Umbilical cord (tissue), 2 donors: ENCODE results near the gene GNAI2. TPM values are rescaled to one million over a fixed set of nuclear protein-coding genes. Genes with fewer than 3 reads are reported as not detected.
"Not testable (repeated sequence)": the region's sequence is repeated elsewhere in the genome, so short reads cannot be mapped to it uniquely, and the experiment has no call there.

Experiments used
- DNase-seq: peaks from one replicate; pipeline ENCODE4 v3.0.0-alpha.2; 2015; ENCODE audit warnings: low spot score
- total RNA-seq: library from RNA; depleted of rRNA; stranded (reverse); fragments of >200 nt; gene quantifications from one replicate; pipeline ENCODE4 v1.2.3, GENCODE V29; 2014; ENCODE audit warnings: low replicate concordance; ENCODE audit not compliant: insufficient read depth

Gene GNAI2
- total RNA-seq, 1 donor from 2014 or later: 93.9 TPM

GRCh38 chr3:50226888-50227389 lies 9.1 kb upstream of the GNAI2 start:
- peak; percentile 57 for DNase-seq

- DNase-seq: peak; percentile 97
Measured at GRCh38 chr3:50227390-50228183, 8.4 kb upstream of the GNAI2 start.

GRCh38 chr3:50228184-50228763 lies 7.7 kb upstream of the GNAI2 start:
- DNase-seq: not testable (repeated sequence)

GRCh38 chr3:50229490-50229889 lies 6.5 kb upstream of the GNAI2 start:
- no peak for DNase-seq

DNA sequence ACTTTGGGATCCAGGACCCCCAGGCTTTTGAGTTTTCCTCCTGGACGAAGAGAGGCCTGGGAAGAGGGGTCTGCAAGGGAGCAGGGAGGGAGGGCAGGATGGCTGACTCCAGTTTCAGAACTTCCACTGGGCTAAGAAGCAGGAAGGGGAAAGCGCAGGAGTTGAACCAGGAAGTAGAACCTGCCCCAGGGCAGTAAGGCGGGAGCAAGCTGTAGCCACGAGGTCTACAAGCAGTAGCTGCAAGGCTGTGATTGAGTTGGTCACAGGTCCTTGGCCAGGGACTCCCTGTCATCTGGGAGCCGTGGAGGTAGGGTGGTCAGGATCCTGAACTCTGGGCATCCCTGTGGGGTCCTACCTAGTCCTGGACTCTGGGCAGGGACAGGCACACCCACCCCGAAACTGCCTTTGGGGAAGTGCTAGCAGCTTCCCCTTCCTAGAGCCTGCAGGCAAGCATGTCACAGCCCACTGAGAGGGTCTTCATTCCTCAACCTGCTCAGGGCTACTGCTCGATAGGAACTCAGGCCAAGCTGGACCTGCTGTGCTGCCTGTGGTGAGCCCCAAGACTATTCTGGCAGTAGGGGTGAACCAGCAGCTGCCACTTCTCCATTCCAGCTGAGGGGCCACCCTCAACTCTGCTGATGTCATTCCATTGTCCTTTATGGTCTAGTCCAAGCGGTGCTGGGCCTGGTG lies 5.8 kb upstream of the GNAI2 start:
- no peak for DNase-seq

DNA sequence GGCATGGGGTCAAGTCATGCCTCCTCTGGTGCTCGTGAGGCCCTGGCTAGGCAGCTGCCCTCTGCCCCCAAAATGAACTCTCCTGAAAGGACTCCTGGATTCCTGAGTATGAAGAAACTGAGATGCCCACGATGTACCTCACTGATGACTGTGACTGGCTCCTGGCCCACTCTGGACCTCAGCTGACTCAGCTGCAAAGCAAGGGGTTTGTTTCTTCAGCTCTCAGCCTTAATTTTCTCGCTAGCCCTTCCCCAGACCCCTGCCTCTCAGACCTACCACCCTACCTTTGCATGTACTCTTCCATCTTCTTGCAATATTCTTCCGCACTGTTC lies 5.2 kb upstream of the GNAI2 start:
- DNase-seq: no peak

- no peak for DNase-seq
Measured at GRCh38 chr3:50231581-50231980, 4.4 kb upstream of the GNAI2 start.

DNA sequence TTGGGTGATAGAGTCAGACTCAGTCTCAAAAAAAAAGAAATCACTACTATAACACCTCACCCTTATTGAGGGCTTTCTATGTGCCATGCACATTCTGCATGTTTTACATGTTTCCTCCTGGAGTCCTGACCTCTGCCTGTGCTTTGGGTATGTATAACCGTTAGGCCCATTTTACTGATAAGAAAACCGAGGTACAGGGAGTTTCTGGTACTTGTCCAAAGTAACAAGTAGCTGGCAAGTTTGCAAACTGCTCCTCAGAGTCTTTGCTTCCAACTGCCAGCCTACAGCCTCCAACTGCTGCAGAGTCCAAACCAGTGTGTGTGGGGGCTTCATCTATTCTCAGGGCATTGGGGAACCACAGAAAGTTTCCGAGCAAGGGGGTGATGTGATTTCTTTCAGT lies 3.7 kb upstream of the GNAI2 start:
- no peak for DNase-seq

DNA sequence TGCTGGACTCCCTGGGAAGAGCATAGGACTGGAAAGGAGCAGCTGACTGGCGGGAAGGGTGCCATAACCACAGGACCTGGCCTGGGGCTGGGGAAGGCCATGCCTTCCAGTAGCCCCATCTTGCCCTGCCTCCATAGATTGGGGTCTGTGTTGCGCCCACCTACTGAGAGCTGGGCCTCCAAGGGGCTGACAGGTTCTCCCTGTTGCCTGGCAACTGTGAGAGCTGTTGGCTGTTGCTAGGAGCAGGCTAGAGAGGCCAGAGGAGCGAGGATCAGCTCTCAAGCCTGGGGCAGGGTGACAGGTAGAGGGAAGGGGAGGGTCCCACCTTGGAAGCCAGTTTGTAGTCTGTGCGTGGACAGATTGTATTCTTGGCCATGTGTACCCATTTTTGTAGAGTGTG lies 2.8 kb upstream of the GNAI2 start:
- DNase-seq: no peak

DNA sequence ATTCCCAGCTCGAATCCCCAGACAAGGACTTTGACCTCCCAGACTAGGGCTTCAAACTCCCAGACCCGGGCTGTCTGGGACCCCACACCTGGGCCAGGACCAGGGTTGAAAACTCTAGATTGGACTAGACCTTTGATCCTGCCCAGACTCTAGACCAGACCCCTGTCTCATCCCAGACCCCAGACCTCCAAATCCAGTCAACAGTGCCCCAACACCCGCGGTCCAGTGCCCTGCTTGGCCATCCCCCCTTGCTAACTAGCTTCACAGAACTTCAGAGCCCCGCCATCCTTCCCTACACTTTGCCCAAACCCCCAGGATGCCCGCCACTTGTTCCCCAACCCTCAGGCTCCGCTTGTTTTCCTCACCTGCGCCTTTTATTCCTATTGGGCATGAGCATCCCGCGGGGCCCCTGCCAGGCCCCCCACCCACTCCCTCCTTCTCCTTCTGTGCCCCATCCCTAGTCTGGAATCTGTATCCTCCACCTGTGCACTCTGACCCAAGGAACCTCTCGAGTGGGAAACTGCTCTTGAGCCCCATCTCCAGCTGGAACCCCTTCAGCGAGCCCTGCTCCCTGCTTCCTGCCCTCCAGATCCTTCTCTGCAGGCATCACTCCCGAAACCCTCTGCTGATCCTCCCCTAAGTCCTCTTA lies 604 bp downstream of the GNAI2 start:
- DNase-seq: peak; percentile 20

DNA sequence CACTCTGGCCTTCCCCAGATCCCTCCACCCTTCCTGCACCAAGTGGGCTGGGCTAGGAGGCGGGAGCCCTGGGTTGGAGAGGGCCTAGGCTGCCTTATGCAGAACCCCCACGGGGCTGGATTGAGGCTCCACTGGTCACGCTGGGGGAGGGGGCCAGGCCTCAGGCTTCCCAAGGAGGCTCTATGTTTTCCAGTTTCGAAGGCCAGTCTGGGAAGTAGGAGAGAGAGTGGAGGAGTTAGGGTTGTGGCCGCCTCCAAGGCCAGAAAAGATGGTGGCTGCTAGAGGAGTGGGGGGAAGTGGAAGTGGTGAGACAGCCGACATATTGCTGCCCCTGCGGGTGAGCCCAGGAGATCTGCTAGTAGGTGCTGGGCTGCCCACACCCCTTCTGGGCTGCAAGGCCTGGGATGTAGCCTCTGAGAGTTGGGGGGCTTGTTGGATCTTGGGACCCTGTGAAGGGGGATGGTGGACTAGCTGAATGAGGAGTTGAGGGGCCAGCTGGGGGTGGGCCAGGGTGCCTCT lies 1.2 kb downstream of the GNAI2 start:
- peak; percentile 87 for DNase-seq

DNA sequence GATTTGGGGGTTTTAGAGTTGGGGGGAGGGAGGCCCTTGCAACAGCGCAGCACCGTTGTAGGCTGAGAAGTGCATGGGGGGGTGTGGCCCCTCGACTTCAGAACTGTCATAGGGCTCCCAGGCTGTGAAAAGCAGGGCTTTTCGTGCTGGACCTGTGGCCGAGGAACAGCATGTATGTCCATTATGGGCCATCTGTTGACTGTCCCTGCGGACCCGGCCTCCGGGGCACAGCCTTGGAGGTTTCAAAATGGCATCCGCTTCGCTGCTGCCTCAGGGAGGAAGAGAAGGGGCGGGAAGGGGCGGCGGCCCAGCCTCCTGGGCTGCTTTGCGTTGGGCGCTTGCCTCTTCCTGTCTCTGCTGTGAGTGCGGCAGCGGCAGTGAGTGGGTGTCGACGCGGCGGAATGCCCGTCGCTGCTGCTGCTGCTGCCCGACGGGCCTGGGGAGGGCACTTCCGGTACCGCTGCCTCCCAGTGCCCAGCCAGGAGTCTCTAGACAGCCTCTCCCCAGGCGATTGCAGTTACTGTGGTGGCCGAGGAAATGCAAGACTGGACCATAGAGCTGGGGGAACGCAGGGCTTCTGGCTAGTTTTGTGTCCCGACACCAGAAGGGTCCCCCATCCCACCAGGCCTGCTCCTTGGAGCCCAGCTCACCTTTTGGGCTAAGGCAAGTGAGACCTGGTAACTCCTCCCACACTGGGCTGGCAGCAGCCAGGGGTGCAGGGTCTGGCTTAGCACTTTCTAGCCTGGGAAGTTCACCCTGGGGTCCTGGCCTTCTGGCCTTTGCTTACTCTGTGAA lies 1.9 kb downstream of the GNAI2 start:
- peak; percentile 92 for DNase-seq

GRCh38 chr3:50238549-50239026 lies 2.6 kb downstream of the GNAI2 start:
- DNase-seq: no peak

DNA sequence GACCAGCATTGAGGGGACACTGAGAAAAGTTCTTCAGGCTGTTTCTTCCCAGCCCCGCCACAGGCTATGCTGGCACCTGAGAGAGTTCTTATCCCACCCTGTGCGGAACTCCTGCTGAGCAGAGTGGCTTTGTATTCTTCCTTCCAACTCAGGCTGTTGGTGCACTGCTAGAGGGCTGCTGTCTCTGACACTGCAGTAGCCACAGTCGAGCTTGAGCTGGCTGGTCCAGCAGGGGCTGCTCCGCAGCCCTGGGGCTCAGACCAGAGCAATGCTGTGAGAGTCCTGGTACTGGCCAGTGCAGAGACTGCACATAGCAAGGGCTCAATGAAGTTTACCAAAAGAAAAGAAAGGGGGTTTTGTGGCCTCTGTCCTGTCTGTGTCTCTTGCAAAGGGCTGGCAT lies 3.6 kb downstream of the GNAI2 start:
- no peak for DNase-seq

DNA sequence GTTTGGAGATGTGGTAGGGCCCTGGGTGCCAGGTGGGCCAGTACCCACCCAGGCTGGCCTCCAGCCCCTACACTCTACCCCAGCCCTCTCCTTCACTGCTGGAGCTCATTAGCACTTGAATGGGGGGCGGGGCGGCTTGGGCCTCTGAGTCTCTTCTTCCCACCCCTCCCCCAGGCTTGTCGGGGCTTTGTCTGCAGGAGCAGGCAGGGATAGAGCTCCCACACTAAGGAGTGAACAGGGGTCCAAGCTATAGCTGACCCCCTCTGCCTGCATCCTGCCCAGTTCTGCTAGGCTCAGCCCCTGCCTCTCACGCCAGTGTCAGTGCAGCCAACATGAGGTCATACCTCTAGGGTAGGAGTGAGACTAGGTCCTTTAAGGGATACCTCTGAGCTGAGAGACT lies 5.2 kb downstream of the GNAI2 start:
- DNase-seq: no peak

GRCh38 chr3:50241713-50242380 lies 5.8 kb downstream of the GNAI2 start:
- DNase-seq: no peak

DNA sequence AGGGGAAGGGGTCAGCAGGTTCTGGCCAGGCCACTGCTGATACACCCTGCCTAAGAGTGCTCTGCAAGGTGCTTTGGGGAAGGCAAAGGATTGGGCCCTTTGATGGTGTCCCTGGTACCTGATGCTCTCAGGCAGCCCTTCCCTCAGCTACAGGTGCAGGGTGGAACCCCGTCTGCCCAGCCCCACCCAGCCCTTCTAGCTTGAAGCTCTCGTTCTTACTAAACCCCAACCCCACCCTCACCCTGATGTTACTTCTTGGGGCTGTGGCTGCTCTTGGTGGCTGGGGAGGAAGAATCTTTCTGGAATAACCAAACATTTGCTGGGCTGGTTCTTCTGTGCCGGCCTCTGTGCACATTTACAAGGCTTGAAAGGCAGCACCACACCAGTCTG lies 6.4 kb downstream of the GNAI2 start:
- no peak for DNase-seq

- peak; percentile 61 for DNase-seq
Measured at GRCh38 chr3:50242851-50243542, 7.0 kb downstream of the GNAI2 start.

DNA sequence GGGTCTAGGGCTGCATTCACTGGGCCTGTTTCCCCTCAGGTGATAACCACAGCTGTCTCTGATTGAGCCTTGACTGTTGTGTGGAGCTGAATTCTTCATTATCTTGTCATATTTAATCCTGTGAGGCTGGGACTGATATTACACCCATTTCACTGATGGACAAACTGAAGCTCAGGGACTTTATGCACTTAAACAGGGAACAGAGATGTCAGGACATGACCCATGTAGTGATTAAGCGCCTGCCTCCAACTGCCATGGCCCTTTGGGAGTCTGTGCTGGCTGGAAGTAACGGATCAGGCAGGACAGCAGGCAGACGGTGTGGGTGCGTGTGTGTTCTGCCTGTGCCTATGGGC lies 7.5 kb downstream of the GNAI2 start:
- DNase-seq: no peak

DNA sequence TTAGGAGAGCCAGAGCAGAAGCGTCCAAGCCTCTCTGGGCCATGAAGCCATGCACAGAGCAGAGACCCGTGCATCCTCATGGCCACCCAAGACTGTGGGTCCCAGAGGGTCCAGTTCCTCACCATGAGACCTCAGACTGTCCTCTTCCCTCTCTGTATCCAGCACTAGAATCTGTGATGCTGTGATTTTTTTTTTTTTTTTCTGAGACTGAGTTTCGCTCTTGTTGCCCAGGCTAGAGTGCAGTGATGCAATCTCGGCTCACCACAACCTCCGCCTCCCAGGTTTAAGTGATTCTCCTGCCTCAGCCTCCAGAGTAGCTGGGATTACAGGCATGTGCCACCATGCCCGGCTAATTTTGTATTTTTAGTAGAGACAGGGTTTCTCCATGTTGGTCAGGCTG lies 8.8 kb downstream of the GNAI2 start:
- not testable (repeated sequence) for DNase-seq
